ENCODE results near the gene GIT2.

- no peak for TF ChIP-seq POLR2AphosphoS5 (IDR thresholded peaks at IDR 0.05; ENCODE audit: low read length)
- no peak for TF ChIP-seq ZSCAN29 (IDR thresholded peaks at IDR 0.05)
- TF ChIP-seq CTCF (IDR thresholded peaks at IDR 0.05 in 2 of 3, conservative IDR thresholded peaks at IDR 0.05 in 1 of 3; ENCODE audit: control insufficient read depth in 2 of 3, extremely low read depth in 1 of 3, insufficient read depth in 1 of 3, low read depth in 3 of 3, low read length in 3 of 3), result no peak
- TF ChIP-seq ZBTB11 (CRISPR knock-in tag; IDR thresholded peaks at IDR 0.05), result no peak
- no peak for TF ChIP-seq ELK1 (IDR thresholded peaks at IDR 0.05; ENCODE audit: low read depth, low read length)
- TF ChIP-seq EZH2 (IDR thresholded peaks at IDR 0.05; ENCODE audit: borderline replicate concordance, control insufficient read depth, low read depth, low read length), result no peak
- no peak for TF ChIP-seq STAT1 (conservative IDR thresholded peaks at IDR 0.05)
- TF ChIP-seq CBX3 (IDR thresholded peaks at IDR 0.05; ENCODE audit: borderline replicate concordance, low read depth), result no peak
Observed at GRCh38 chr12:109989380-109989779, 6.8 kb downstream of the GIT2 start.
